Activated naive CD4-positive, alpha-beta T cell (primary cell): ENCODE data around the gene YPEL2.

Experiments used
- DNase-seq, 4 experiments: peaks; one replicate each; lab custom pipeline; 2025; lab: John Stamatoyannopoulos, UW

Gene YPEL2

GRCh38 chr17:59330053-59330942, 1.2 kb upstream of the YPEL2 start:
- DNase-seq: no peak

GRCh38 chr17:59331929-59332748, 684 bp downstream of the YPEL2 start:
- DNase-seq: peak in 1 of 4 experiments; percentile 22

DNA sequence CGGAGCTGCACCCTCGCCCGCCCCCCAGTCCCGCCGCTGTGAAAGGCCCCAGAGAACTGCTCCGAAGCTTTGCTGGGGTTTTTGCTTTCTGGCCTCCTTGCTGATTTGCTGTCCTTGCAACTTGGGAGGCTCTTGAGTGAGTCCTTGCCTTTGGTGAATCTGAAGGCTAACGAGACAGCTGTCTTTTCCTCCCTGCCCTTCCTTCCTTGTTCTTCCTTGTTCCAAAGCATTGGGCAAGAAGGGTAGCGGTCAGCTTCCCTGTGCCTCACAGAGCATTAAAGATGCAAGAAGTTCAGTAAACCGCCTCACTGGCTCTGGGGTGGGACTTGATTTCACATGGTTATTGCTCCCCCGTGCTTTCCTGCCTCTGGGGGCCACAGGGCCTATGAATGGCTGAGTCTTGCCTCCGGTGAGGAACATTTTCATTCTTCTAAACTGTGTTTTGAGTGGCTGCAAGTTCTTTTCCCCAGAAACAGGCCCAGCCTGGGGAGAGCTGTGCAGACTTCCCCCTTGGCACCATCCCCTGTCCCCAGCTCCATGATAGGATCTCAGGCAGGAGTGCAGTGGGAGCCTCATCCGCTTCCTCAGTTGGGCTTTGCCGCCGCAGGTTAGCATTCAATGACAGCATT, 1.4 kb downstream of the YPEL2 start:
- peak in 1 of 4 experiments; percentile 15 for DNase-seq

DNA sequence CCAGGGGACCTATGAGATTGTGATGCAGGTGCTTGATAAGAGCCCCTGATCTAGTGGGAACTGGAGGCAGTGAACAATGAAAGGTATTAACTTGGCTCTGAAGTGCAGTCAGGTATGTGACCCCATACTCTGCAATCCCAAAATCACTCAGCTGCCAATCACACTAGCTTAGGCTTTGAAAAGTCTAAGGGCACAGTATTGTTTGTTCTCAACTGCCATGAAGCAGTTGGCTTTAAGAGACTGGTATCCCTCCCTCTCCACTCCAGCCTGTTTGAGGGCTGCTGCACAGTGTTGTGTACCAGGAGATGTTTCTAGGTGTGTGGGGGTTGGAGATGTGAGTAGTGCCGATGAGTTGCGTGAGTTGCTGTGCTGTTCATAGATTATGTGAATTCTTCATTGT, 2.4 kb downstream of the YPEL2 start:
- no peak for DNase-seq

DNA sequence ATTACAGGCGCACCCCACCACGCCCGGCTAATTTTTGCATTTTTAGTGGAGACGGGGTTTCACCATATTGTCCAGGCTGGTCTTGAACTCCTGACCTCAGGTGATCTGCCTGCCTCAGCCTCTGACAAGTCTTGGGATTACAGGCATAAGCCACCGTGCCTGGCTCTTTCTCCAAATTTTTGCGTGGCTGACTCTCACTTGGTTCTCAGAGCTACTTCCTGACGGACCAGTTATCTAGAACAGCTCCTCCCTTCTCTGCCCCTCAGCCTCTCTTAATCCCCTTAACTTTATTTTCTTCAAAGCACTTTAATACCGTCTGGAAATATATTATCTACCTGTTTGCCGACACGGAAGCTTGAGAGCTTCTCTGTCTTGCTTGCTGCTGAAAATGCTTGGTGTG, 4.2 kb downstream of the YPEL2 start:
- no peak for DNase-seq

GRCh38 chr17:59337741-59338299, 6.4 kb downstream of the YPEL2 start:
- no peak for DNase-seq

- no peak for DNase-seq
These were observed 7.0 kb downstream of the YPEL2 start for GRCh38 chr17:59338498-59338897.

DNA sequence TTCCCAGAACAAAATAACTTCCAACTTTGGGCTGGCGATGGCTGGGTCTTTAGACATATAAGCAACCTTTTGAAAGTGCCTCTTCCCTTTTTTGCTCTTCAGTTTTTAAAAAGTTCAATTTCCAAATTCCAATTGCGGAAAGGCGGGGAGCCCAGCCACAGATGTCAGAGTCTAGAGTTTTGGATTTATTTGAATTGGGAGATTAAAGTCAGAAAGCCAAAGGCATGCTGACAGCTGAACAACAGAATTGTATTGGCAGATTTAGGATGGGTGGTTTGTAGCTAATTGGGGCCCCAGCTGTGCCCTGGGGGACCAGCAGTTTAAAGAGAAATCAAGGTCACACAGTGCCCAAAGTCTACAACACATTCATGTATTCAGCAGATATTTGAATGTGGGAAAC, 10.5 kb downstream of the YPEL2 start:
- DNase-seq: no peak

GRCh38 chr17:59342681-59343131, 11.3 kb downstream of the YPEL2 start:
- DNase-seq: no peak

DNA sequence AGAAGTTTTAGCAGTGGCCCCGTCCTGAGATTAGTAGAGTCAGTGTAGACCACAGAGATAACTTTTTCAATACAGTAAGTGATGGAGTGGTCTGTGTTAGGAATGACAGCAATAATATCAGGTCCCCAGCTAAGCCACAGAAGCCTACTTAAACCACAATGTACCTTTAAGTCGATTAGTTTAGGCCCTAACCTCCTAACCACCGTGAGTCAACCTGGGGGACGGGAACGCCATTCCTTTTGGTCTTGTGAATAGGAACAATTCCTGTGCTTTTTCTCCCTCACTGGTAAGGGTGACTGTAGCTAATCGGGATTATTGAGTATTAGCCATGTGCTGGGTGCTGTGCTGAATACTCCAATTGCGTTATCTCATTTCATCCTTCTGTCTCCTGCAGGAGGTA, 14.0 kb downstream of the YPEL2 start:
- DNase-seq: no peak

- no peak for DNase-seq
These were observed 14.9 kb downstream of the YPEL2 start for GRCh38 chr17:59346341-59346740.

DNA sequence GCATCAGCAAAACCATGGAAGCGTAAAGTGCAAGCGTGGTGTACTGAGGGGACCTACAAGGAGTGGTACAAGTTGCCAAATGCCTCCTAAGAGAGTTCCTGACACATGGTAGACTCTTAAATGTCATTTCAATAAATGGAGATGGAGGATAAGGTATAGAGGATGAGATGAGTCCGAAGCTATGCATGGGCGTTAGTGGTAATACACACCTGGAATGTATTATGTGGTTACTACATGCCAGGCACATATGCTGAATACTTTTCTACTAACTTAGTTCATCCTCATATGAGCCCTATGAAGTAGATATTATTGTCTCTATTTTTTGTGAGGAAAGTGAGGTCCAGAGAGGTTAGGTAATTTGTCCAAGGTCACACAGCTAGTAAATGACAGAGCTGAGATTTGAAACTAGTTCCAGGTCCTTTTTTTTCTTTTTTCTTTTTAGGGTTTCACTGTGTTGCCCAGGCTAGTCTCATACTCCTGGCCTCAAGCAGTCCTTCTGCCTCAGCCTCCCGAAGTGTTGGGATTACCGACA, 15.5 kb downstream of the YPEL2 start:
- DNase-seq: no peak

DNA sequence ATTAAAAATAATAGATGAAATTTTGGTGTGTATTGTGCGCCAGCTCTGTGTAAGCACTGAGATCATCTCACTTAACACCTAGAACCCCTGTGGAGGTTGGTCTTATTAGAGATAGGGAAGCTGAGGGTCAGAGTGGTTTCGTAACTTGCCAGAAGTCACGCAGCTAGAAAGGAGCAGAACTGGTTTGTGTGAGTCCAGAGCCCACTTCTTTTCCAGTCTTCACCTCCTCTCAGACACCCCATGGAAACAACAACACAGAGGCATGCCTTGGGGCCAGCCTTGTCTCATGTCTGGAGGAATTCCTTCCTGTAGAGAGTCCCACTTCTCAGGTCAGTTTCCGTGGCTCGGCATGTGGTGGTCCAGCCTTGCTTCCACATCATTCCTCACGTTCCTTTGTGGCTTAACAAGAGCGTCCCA, 16.5 kb downstream of the YPEL2 start:
- DNase-seq: no peak

- no peak for DNase-seq
These were observed 17.7 kb downstream of the YPEL2 start for GRCh38 chr17:59349178-59349577.

DNA sequence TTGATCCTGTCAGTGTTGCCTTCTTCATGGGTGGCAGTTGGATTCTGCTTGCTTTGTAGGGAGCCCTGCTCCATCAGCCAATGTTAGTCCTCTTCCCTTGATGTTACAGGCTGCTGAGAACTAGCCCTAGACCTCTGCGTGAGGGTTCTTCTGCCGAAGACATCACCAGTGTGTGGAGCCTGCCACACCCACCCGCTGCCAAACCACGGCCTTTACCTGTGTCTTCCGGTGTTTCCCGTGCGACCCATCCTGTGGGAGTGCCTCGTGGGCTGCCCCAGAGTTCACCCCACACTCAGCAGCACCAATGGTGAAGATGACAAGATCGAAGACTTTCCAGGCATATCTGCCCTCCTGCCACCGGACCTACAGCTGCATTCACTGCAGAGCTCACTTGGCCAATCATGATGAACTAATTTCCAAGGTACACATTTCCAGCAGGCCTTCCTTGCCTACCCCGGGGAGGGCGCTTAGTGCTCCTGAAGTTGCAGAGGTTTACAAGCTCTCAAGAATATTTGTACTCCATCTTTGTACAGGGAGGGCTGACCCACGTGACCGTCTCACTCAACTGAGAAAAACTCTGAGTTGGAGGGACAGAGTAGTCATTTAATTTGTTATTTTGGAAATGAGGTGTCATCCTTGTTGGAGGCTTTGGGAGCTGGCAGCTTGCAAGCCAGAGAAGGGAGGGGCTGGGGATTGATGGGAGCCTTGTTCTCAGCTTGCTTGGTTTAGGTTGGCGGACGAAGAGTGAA, 21.8 kb downstream of the YPEL2 start:
- no peak for DNase-seq

GRCh38 chr17:59353936-59354755, 22.7 kb downstream of the YPEL2 start:
- no peak for DNase-seq

GRCh38 chr17:59355030-59355701, 23.7 kb downstream of the YPEL2 start:
- no peak for DNase-seq

- no peak for DNase-seq
These were observed 24.4 kb downstream of the YPEL2 start for GRCh38 chr17:59355702-59356325.

DNA sequence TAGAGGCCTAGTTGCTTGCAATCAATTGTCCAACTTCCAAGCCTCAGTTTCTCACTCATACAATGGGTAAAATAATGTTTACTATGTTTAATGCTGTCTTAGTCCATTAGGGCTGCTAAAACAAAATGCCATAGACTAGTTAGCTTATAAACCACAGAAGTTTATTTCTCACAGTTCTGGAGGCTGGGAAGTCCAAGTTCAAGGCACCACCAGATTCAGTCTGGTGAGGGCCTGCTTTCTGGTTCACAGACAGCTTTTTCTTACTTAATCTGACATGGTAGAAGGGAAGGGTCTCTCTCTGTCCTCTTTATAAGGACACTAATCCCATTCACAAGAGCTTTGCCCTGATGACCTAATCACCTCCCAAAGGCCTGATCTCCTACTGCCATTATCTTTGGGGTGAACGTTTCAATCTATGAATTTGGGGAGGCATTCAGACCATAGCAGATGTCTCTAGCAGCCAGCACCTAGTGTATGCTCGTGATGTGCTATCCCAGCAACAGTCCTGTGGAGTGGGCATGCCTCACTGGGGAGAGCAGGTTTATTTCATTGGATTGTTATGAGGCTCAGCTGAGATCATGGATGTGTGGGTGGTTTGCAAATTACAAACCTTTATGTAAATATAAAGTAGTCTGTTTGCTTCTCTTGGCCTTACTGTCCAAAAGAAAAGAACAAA, 25.2 kb downstream of the YPEL2 start:
- DNase-seq: no peak
